Astrocyte of the cerebellum (primary cell): ENCODE results near the gene CLASP1.

ENCODE experiments used
- DNase-seq: peaks from one replicate; pipeline ENCODE4 v3.0.0-alpha.2; 2011; ENCODE audit warnings: low read depth
- H3K4me3 ChIP-seq: 2 replicates; pipeline ENCODE4 v1.5.1; 2011; ENCODE audit warnings: mild to moderate bottlenecking, low read depth, low read length, moderate library complexity
- CTCF ChIP-seq: IDR thresholded peaks from 2 replicates; pipeline ENCODE4 v1.5.1; 2012; ENCODE audit warnings: low read length, low read depth, moderate library complexity, mild to moderate bottlenecking; ENCODE audit errors: missing control alignments
- in situ Hi-C: cut with HindIII; loops from 2 replicates; pipeline ENCODE4 v1.10.0; 2017; ENCODE audit warnings: low sequenced_read_pairs

The CLASP1 gene

GRCh38 chr2:121513597-121514333, 135.5 kb downstream of the CLASP1 start:
- no peak overlapping the region for H3K4me3 ChIP-seq
- no peak for TF ChIP-seq CTCF
- in situ Hi-C loops = no loop called here
- DNase-seq = no peak

GRCh38 chr2:121510857-121511256, 138.4 kb downstream of the CLASP1 start:
- TF ChIP-seq CTCF = no peak
- DNase-seq = no peak
- no peak overlapping the region for H3K4me3 ChIP-seq
- in situ Hi-C loops = no loop called here

- no peak for DNase-seq
- TF ChIP-seq CTCF = no peak
- no peak overlapping the region for H3K4me3 ChIP-seq
- in situ Hi-C loops = no loop called here
Measured at GRCh38 chr2:121506621-121507020, 142.6 kb downstream of the CLASP1 start.

- no peak overlapping the region for H3K4me3 ChIP-seq
- in situ Hi-C loops = no loop called here
- no peak for TF ChIP-seq CTCF
- DNase-seq = no peak
Measured at GRCh38 chr2:121505986-121506586, 143.2 kb downstream of the CLASP1 start.

- in situ Hi-C loops = no loop called here
- TF ChIP-seq CTCF = no peak
- DNase-seq = peak; percentile 95
- no peak overlapping the region for H3K4me3 ChIP-seq
Measured at GRCh38 chr2:121505005-121505404, 144.3 kb downstream of the CLASP1 start.

- in situ Hi-C loops = no loop called here
- no peak overlapping the region for H3K4me3 ChIP-seq
- TF ChIP-seq CTCF = no peak
- no peak for DNase-seq
Measured at GRCh38 chr2:121504316-121504715, 144.9 kb downstream of the CLASP1 start.
